Trophoblast cell (in vitro differentiated cells and primary cell): ENCODE data around the gene HMGN3.

Source experiments
- DNase-seq, 2 donors: peaks; one replicate each; pipeline ENCODE4 v3.0.0-alpha.2; 2016
- H2AFZ ChIP-seq: 2 replicates; pipeline ENCODE4 v1.6.1; 2013; ENCODE audit warnings: low read length, moderate library complexity, mild to moderate bottlenecking; ENCODE audit not compliant: insufficient read depth, poor library complexity
- H2AK5ac ChIP-seq: 2 replicates; pipeline ENCODE4 v1.6.1; 2013; ENCODE audit warnings: mild to moderate bottlenecking, low read length
- H2BK120ac ChIP-seq: 2 replicates; pipeline ENCODE4 v1.6.1; 2013; ENCODE audit warnings: low read length, mild to moderate bottlenecking, moderate library complexity; ENCODE audit not compliant: insufficient read depth, poor library complexity
- H2BK12ac ChIP-seq: 2 replicates; pipeline ENCODE4 v1.6.1; 2013; ENCODE audit warnings: mild to moderate bottlenecking, low read length, moderate library complexity
- H2BK5ac ChIP-seq: 2 replicates; pipeline ENCODE4 v1.6.1; 2013; ENCODE audit warnings: low read length, low read depth, moderate library complexity, mild to moderate bottlenecking; ENCODE audit not compliant: poor library complexity
- H3K14ac ChIP-seq: 2 replicates; pipeline ENCODE4 v1.6.1; 2013; ENCODE audit warnings: mild to moderate bottlenecking, low read length
- H3K18ac ChIP-seq: 2 replicates; pipeline ENCODE4 v1.6.1; 2013; ENCODE audit warnings: mild to moderate bottlenecking, low read length
- H3K23ac ChIP-seq: 2 replicates; pipeline ENCODE4 v1.6.1; 2013; ENCODE audit warnings: low read length
- H3K27ac ChIP-seq: 2 replicates; pipeline ENCODE4 v1.5.1; 2013; ENCODE audit warnings: low read depth, mild to moderate bottlenecking, inconsistent platforms, low read length, moderate library complexity
- H3K27me3 ChIP-seq: 2 replicates; pipeline ENCODE4 v1.6.1; 2013; ENCODE audit warnings: inconsistent platforms, mild to moderate bottlenecking, low read length, moderate library complexity; ENCODE audit not compliant: insufficient read depth
- H3K36me3 ChIP-seq, 2 experiments: 1 replicate in 1 of 2; 2 replicates in 1 of 2; pipeline ENCODE4 v1.6.1; 2013; ENCODE audit warnings: low read length in 2 of 2, mild to moderate bottlenecking in 2 of 2, moderate library complexity in 1 of 2; ENCODE audit not compliant: insufficient read depth in 2 of 2, control insufficient read depth in 1 of 2
- H3K4ac ChIP-seq: 2 replicates; pipeline ENCODE4 v1.6.1; 2013; ENCODE audit warnings: low read depth, mild to moderate bottlenecking, low read length, moderate library complexity
- H3K4me1 ChIP-seq, 2 experiments: 1 replicate in 1 of 2; 2 replicates in 1 of 2; pipeline ENCODE4 v1.6.1; 2013; ENCODE audit warnings: low read length in 2 of 2, mild to moderate bottlenecking in 2 of 2, moderate library complexity in 1 of 2; ENCODE audit not compliant: insufficient read depth in 2 of 2, control insufficient read depth in 1 of 2
- H3K4me2 ChIP-seq: 2 replicates; pipeline ENCODE4 v1.6.1; 2013; ENCODE audit warnings: inconsistent platforms, mild to moderate bottlenecking, low read length, moderate library complexity
- H3K4me3 ChIP-seq: 2 replicates; pipeline ENCODE4 v1.5.1; 2013; ENCODE audit warnings: mild to moderate bottlenecking, low read depth, low read length, inconsistent platforms
- H3K79me1 ChIP-seq: one replicate; pipeline ENCODE4 v1.6.1; 2013; ENCODE audit warnings: low read length
- H3K79me2 ChIP-seq: 2 replicates; pipeline ENCODE4 v1.6.1; 2013; ENCODE audit warnings: low read length, mild to moderate bottlenecking; ENCODE audit not compliant: control insufficient read depth, insufficient read depth, poor library complexity
- H3K9ac ChIP-seq: 2 replicates; pipeline ENCODE4 v1.6.1; 2013; ENCODE audit warnings: mild to moderate bottlenecking, low read length
- H3K9me3 ChIP-seq: 2 replicates; pipeline ENCODE4 v1.6.1; 2013; ENCODE audit warnings: low read depth, mild to moderate bottlenecking, control low read depth, inconsistent platforms, low read length; ENCODE audit not compliant: insufficient read depth
- H4K12ac ChIP-seq: 2 replicates; pipeline ENCODE4 v1.6.1; 2013; ENCODE audit warnings: low read depth, mild to moderate bottlenecking, low read length, moderate library complexity
- H4K8ac ChIP-seq: 2 replicates; pipeline ENCODE4 v1.6.1; 2013; ENCODE audit warnings: low read depth, mild to moderate bottlenecking, low read length, moderate library complexity
- H4K91ac ChIP-seq: one replicate; pipeline ENCODE4 v1.6.1; 2013; ENCODE audit warnings: low read depth, mild to moderate bottlenecking, low read length, moderate library complexity
- WGBS: extraction: QIAGEN DNeasy Blood & Tissue Kit; methylation state at CpG from one replicate; pipeline ENCODE4 v1.1.7; 2013; ENCODE audit warnings: missing lambda C conversion rate; ENCODE audit not compliant: insufficient read length, insufficient coverage; ENCODE audit errors: extremely low coverage; 5-methylcytosine and 5-hydroxymethylcytosine counted together

The HMGN3 gene

DNA sequence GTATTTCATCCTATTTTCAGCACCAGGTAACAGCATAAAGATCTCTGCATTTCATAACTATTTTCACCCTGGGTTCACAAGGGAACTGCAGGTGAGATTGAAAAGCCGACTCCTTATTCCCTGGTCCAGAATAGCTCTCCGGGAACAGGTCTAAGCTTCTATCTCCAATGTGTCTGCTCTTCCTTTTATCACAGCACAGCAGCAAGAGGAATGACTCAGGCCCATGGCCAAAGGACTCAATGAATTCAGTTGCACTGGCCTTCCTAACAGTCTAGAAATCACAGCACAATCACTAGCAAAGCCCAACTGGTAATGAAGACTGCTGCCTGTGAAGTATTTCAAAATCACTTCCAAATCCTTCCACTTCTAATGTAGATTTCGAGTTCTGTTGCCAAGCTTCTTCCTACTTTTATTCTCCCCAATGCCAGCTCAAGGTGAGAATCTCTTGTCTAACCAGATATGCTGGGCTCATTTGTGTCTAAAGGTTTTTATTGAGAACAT is 30.7 kb downstream of the HMGN3 start:
- Histone ChIP-seq H4K91ac (no peak overlapping the region), H4K12ac (no peak overlapping the region), H3K4me2 (no peak overlapping the region), H3K18ac (no peak overlapping the region), H4K8ac (no peak overlapping the region), H3K4ac (no peak overlapping the region), H2BK120ac (no peak overlapping the region), H3K27ac (no peak overlapping the region), H3K27me3 (no peaks in the 10 kb centered on the region), H3K4me1 (no peaks in the 10 kb centered on the region), H2AFZ (no peak overlapping the region), H2AK5ac (no peak overlapping the region), H3K79me2 (no peaks in the 10 kb centered on the region), H3K23ac (no peak overlapping the region), H3K9me3 (no peaks in the 10 kb centered on the region), H2BK12ac (no peak overlapping the region), H3K9ac (no peak overlapping the region), H3K4me3 (no peak overlapping the region), H3K79me1 (no peaks in the 10 kb centered on the region), H3K14ac (no peak overlapping the region), H3K36me3 (peaks cover 12 to 16% of the 10 kb centered on the region in 2 experiments), H2BK5ac (no peak overlapping the region)
- no CpG with 5 or more reads among the region's 3 CpGs for WGBS
- no peak for DNase-seq

DNA sequence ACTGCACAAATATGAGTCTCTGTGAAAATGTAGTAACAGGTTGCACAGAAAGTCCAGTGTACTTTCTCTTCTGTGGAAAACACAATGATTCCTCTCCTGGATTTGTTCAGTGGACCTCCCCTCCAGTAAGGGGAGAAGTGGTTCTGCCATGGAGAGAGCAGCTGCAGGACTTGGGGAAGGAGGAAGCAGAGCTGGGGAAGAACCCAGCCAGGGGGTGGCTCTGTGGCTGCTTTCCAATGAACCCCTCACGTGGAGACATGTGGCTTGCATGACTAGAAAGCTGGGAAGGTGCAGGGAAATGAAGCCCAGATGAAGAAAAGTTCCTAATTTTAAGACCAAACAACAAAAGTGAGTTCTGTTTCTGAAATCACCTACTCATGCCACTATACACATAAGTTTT is 31.9 kb downstream of the HMGN3 start:
- H3K4me3 ChIP-seq, result no peak overlapping the region
- no peak overlapping the region for H2BK5ac ChIP-seq
- H4K12ac ChIP-seq, result no peak overlapping the region
- no peaks in the 10 kb centered on the region for H3K79me2 ChIP-seq
- no peak overlapping the region for H4K91ac ChIP-seq
- no peak overlapping the region for H3K23ac ChIP-seq
- H2BK12ac ChIP-seq, result no peak overlapping the region
- no peak overlapping the region for H2AFZ ChIP-seq
- H3K9me3 ChIP-seq, result no peaks in the 10 kb centered on the region
- H3K14ac ChIP-seq, result no peak overlapping the region
- no peak overlapping the region for H3K4ac ChIP-seq
- H2AK5ac ChIP-seq, result no peak overlapping the region
- H2BK120ac ChIP-seq, result no peak overlapping the region
- H3K4me2 ChIP-seq, result no peak overlapping the region
- H4K8ac ChIP-seq, result no peak overlapping the region
- H3K27me3 ChIP-seq, result no peaks in the 10 kb centered on the region
- no peak overlapping the region for H3K27ac ChIP-seq
- DNase-seq, result no peak
- H3K18ac ChIP-seq, result no peak overlapping the region
- H3K36me3 ChIP-seq, result peaks cover 12 to 16% of the 10 kb centered on the region in 2 experiments
- no peaks in the 10 kb centered on the region for H3K4me1 ChIP-seq
- WGBS, result no CpG with 5 or more reads among the region's 1 CpG
- no peak overlapping the region for H3K9ac ChIP-seq
- no peaks in the 10 kb centered on the region for H3K79me1 ChIP-seq

DNA sequence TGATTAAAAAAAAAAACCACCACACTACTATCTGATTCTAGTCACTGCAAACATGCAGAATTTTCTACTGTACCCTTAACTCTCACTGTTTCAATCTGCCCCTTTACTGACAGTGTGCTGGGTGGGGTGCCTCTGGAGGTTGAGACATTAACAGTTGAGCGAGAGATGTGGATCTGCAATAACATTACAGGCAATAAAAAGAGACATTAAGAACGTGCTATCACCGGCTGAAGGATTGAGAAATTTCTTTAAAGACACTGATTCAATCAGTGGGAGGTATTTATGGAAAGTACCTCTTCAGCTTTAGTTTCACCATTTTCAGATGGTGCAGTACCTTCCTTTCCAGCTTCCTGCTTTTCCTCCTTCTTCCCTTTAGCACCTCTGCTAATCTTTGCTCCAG is 32.5 kb downstream of the HMGN3 start:
- no CpG with 5 or more reads among the region's 3 CpGs for WGBS
- Histone ChIP-seq H2BK12ac (no peak overlapping the region), H2BK5ac (no peak overlapping the region), H4K91ac (no peak overlapping the region), H3K4me3 (no peak overlapping the region), H3K9ac (no peak overlapping the region), H3K4me1 (no peaks in the 10 kb centered on the region), H3K9me3 (no peaks in the 10 kb centered on the region), H3K23ac (no peak overlapping the region), H2BK120ac (no peak overlapping the region), H4K8ac (no peak overlapping the region), H3K79me1 (no peaks in the 10 kb centered on the region), H3K36me3 (peaks cover 12 to 16% of the 10 kb centered on the region in 2 experiments), H2AFZ (no peak overlapping the region), H2AK5ac (no peak overlapping the region), H3K4ac (no peak overlapping the region), H3K4me2 (no peak overlapping the region), H3K79me2 (no peaks in the 10 kb centered on the region), H3K14ac (no peak overlapping the region), H4K12ac (no peak overlapping the region), H3K27ac (no peak overlapping the region), H3K18ac (no peak overlapping the region), H3K27me3 (no peaks in the 10 kb centered on the region)
- DNase-seq, result no peak

GRCh38 chr6:79201143-79201542 is 33.3 kb downstream of the HMGN3 start:
- H3K9me3 ChIP-seq, result no peaks in the 10 kb centered on the region

More at GRCh38 chr6:79201143-79201542, 33.3 kb downstream of the HMGN3 start:
- H3K4me3 ChIP-seq, result no peak overlapping the region
- H2AK5ac ChIP-seq, result no peak overlapping the region
- H4K12ac ChIP-seq, result no peak overlapping the region
- no peak overlapping the region for H3K27ac ChIP-seq
- no peak overlapping the region for H4K91ac ChIP-seq
- no peaks in the 10 kb centered on the region for H3K79me2 ChIP-seq
- H3K23ac ChIP-seq, result no peak overlapping the region
- peaks cover 7 to 9% of the 10 kb centered on the region in 2 experiments for H3K36me3 ChIP-seq
- no peaks in the 10 kb centered on the region for H3K27me3 ChIP-seq
- WGBS, result no CpG with 5 or more reads among the region's 1 CpG
- no peak overlapping the region for H2BK120ac ChIP-seq
- H3K14ac ChIP-seq, result no peak overlapping the region
- H3K18ac ChIP-seq, result no peak overlapping the region
- no peak overlapping the region for H2BK12ac ChIP-seq
- no peak overlapping the region for H3K4me2 ChIP-seq
- H2BK5ac ChIP-seq, result no peak overlapping the region
- H3K79me1 ChIP-seq, result no peaks in the 10 kb centered on the region
- H2AFZ ChIP-seq, result no peak overlapping the region
- no peak for DNase-seq
- no peak overlapping the region for H3K4ac ChIP-seq
- no peak overlapping the region for H4K8ac ChIP-seq
- H3K4me1 ChIP-seq, result no peaks in the 10 kb centered on the region
- no peak overlapping the region for H3K9ac ChIP-seq
